Endothelial cell of umbilical vein (primary cell): ENCODE results near the gene ABI3.

Experiments used
- CTCF ChIP-seq, 2 donors: IDR thresholded peaks; 1 replicate in 1 of 2; 2 replicates in 1 of 2; pipeline ENCODE4 v1.5.1; 2011; ENCODE audit warnings: low read length in 2 of 2, mild to moderate bottlenecking in 2 of 2, moderate library complexity in 2 of 2, control low read depth in 1 of 2, inconsistent platforms in 1 of 2, low read depth in 1 of 2; ENCODE audit not compliant: insufficient read depth in 1 of 2; ENCODE audit errors: extremely low read depth in 1 of 2
- MAX ChIP-seq: IDR thresholded peaks from 2 replicates; pipeline ENCODE4 v1.6.1; 2011; ENCODE audit not compliant: insufficient read depth, insufficient read length

- no peak for TF ChIP-seq CTCF (IDR thresholded peaks at IDR 0.05; ENCODE audit: extremely low read depth in 1 of 2, insufficient read depth in 1 of 2, low read depth in 1 of 2, low read length in 2 of 2)
- TF ChIP-seq MAX: no peak
Measured at GRCh38 chr17:49190932-49191331, 19.6 kb upstream of the ABI3 start.
